Esophagus muscularis mucosa (tissue), 3 donors: ENCODE results near the gene CUEDC2.
A peak's percentile ranks its signal among the peaks of the same experiment; 100 is the strongest.

Experiments used
- POLR2AphosphoS5 ChIP-seq, 2 donors: sonication (generic); formaldehyde crosslinking; IDR thresholded peaks; one replicate each; pipeline ENCODE4 v1.6.1; 2017; ENCODE audit warnings: antibody characterized with exemption in 2 of 2
- TF ChIP-seq, protein P1 (sequence below), 3 experiments: fragments of 200-600 bp in 2 of 3; fragments of 450-650 bp in 1 of 3; sonication (generic) in 2 of 3; IDR thresholded peaks; one replicate each; pipeline ENCODE4 v1.5.1; 2017 to 2019; ENCODE audit warnings: antibody characterized with exemption in 3 of 3, mild to moderate bottlenecking in 2 of 3, moderate library complexity in 1 of 3

DNA sequence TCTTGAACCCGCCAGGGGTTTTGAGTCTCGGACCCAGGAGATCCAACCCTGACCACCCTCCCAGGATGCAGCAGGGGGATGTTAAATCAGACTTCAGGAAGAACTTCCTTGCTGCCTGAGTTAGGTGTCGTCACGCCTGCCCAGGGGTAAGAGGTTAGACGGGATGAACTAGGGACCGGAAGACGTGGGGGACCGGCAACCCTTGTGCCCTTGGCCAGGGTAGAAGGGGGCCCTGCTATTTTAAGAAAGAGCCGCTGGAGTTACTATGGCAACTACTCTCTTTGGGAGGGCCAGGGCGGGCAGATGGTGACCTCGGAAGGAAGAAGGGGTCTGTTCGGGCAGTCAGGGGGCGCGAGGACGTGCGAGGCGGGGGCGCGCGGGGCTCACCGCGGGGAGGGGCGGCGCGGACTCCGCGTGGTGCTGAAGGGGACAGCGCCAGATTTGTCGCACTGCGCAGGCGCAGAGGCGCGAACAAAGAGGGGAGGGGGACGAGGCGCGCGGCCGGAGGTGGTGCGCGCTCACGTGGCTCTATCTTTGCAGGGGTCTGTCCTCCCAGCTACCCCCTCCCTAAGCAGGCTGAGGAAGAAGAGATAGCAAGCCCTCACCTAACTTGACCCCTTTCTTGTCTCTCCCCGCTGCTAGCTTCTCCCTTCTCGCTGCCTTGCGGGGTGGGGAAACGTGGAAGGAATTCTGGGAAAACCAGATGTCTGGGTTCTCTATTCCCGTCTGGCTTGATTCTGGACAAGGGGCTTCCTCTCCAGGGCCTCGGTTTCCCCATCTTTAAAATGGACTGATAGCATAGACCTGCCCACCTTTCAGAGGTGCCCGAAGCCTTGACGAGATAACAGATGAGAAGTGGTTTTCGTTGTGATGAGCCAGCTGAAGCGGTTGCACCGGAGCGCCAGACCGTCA is 12.8 kb downstream of the CUEDC2 start:
- TF ChIP-seq, protein P1, sequence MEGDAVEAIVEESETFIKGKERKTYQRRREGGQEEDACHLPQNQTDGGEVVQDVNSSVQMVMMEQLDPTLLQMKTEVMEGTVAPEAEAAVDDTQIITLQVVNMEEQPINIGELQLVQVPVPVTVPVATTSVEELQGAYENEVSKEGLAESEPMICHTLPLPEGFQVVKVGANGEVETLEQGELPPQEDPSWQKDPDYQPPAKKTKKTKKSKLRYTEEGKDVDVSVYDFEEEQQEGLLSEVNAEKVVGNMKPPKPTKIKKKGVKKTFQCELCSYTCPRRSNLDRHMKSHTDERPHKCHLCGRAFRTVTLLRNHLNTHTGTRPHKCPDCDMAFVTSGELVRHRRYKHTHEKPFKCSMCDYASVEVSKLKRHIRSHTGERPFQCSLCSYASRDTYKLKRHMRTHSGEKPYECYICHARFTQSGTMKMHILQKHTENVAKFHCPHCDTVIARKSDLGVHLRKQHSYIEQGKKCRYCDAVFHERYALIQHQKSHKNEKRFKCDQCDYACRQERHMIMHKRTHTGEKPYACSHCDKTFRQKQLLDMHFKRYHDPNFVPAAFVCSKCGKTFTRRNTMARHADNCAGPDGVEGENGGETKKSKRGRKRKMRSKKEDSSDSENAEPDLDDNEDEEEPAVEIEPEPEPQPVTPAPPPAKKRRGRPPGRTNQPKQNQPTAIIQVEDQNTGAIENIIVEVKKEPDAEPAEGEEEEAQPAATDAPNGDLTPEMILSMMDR (IDR thresholded peaks at IDR 0.05): no peak
- TF ChIP-seq POLR2AphosphoS5 (IDR thresholded peaks at IDR 0.05): peak in 1 of 2 donors; percentile 54
